ENCODE data around the gene NCOA7. TPM values are rescaled to one million over a fixed set of nuclear protein-coding genes. Genes with fewer than 3 reads are reported as not detected.

NCOA7 gene
- total RNA-seq, 1 experiment from 2014 or later: 9.4 TPM

GRCh38 chr6:125919618-125920017 lies 128.9 kb downstream of the NCOA7 start:
- no peak for DNase-seq
- no peak overlapping the region for H3K27ac ChIP-seq (ENCODE audit: insufficient read length, low read depth, low read length)
- H4K20me1 ChIP-seq (ENCODE audit: control insufficient read depth, insufficient read depth, insufficient read length): no peaks in the 10 kb centered on the region
- no peaks in the 10 kb centered on the region for H3K23me2 ChIP-seq (ENCODE audit: insufficient read length, low read depth, low read length, poor library complexity, severe bottlenecking)
- Mint-ChIP-seq H3K9me3 (no peaks in the 10 kb centered on the region), H3K27ac (no peak overlapping the region), H3K27me3 (ENCODE audit: low read depth) (no peaks in the 10 kb centered on the region), H3K4me3 (no peak overlapping the region), H3K4me1 (peaks cover 23% of the 10 kb centered on the region in 2 experiments), H3K36me3 (ENCODE audit: insufficient read depth in 1 of 3, low read depth in 3 of 3) (peaks cover 0 to 9% (median 2%) of the 10 kb centered on the region in 3 experiments; a peak in 4 of 7 replicates)
- no peak overlapping the region for H3T11ph ChIP-seq (ENCODE audit: low read length)
- no peak overlapping the region for H4K8ac ChIP-seq (replicated peaks; ENCODE audit: insufficient read length, low read depth, low read length)
- H3K27me3 ChIP-seq (ENCODE audit: insufficient read depth, low read length): no peaks in the 10 kb centered on the region
- H2BK120ac ChIP-seq (ENCODE audit: low read depth, low read length, poor library complexity, severe bottlenecking): no peak overlapping the region
- WGBS (ENCODE audit: extremely low coverage, insufficient read length, low lambda C conversion rate): no CpG with 5 or more reads among the region's 3 CpGs
- no peak overlapping the region for H3K56ac ChIP-seq (ENCODE audit: insufficient read length, low read depth, low read length)
- no peak overlapping the region for H3K4ac ChIP-seq (ENCODE audit: low read depth, low read length)
- H3K79me1 ChIP-seq (ENCODE audit: insufficient read depth, low read depth, low read length, poor library complexity, severe bottlenecking): no peaks in the 10 kb centered on the region
- no peaks in the 10 kb centered on the region for H3K79me2 ChIP-seq (ENCODE audit: insufficient read depth, low read length)
- H2AK5ac ChIP-seq (ENCODE audit: insufficient read length, low read length): no peak overlapping the region
- H2BK20ac ChIP-seq (ENCODE audit: low read depth, low read length, poor library complexity, severe bottlenecking): no peak overlapping the region
- no peak for TF ChIP-seq CTCF (conservative IDR thresholded peaks at IDR 0.05)
- no peak overlapping the region for H4K91ac ChIP-seq (ENCODE audit: insufficient read length, low read depth, low read length)
- H3K18ac ChIP-seq (ENCODE audit: insufficient read length, low read depth, low read length): no peak overlapping the region
- no peak overlapping the region for H3K23ac ChIP-seq (ENCODE audit: insufficient read length, low read depth, low read length)
- H3K9ac ChIP-seq (ENCODE audit: extremely low read depth, insufficient read length, low read length): no peak overlapping the region
- H3K14ac ChIP-seq (ENCODE audit: insufficient read depth, low read length): no peak overlapping the region
- no peak overlapping the region for H4K5ac ChIP-seq (ENCODE audit: insufficient read length, low read depth, low read length)
- no peak overlapping the region for H2BK12ac ChIP-seq (ENCODE audit: insufficient read length, low read depth, low read length)
- H2BK5ac ChIP-seq (ENCODE audit: insufficient read length, low read length): no peak overlapping the region
- peaks cover 2% of the 10 kb centered on the region; the same call in 1 of the 2 replicates for H3K4me1 ChIP-seq (ENCODE audit: insufficient read depth, low read length)
- no peak overlapping the region for H3K4me2 ChIP-seq (ENCODE audit: insufficient read depth, insufficient read length, low read length)
- H3K9me3 ChIP-seq (ENCODE audit: control insufficient read depth, low read depth, low read length): no peaks in the 10 kb centered on the region
- H2BK15ac ChIP-seq (ENCODE audit: low read depth, low read length): no peak overlapping the region
- H2AFZ ChIP-seq (ENCODE audit: low read length): no peak overlapping the region
